NT2/D1 (cell line): ENCODE results near the gene SMIM22.

Experiments
- SUZ12 ChIP-seq: IDR thresholded peaks from 2 replicates; pipeline ENCODE4 v1.6.1; 2011; ENCODE audit not compliant: insufficient read length, insufficient read depth; ENCODE audit errors: extremely low read depth
- YY1 ChIP-seq: IDR thresholded peaks from 2 replicates; pipeline ENCODE4 v1.6.1; 2011; ENCODE audit not compliant: insufficient read length, insufficient read depth

DNA sequence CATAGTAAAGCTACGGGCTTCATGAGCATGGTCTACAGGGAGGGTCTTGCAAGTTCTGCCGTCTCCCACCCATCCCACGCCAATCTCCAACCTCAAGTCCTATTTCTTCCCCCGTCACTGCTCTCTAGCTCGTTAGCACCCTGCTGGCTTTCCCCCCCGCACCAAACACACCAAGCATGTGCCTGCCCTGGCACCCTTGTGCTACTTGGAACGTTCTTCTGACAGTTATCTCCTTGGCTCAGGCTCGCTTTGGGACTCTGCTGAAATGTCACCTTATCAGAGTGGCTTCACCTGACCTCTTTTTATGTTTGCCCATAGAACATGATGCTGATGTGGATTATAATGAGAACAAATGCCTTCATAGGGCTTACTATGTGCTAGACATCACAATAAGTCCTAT lies 30.0 kb downstream of the SMIM22 start:
- TF ChIP-seq SUZ12, result no peak
- TF ChIP-seq YY1, result no peak
